AG10803 (cell line): Measurements from ENCODE around the gene AKR1C1.
"Not testable (repeated sequence)": the region's sequence is repeated elsewhere in the genome, so short reads cannot be mapped to it uniquely, and the experiment has no call there.

ENCODE experiments used
- DNase-seq: peaks from one replicate; pipeline ENCODE4 v3.0.0; 2010; ENCODE audit warnings: low read depth
- H3K4me3 ChIP-seq: 2 replicates; pipeline ENCODE4 v1.5.1; 2011; ENCODE audit warnings: mild to moderate bottlenecking, low read length, control low read depth
- TF ChIP-seq, protein P1 (sequence below): conservative IDR thresholded peaks from 2 replicates; pipeline ENCODE4 v1.5.1; 2011; ENCODE audit warnings: mild to moderate bottlenecking, low read length, control low read depth, inconsistent platforms

AKR1C1 gene

DNA sequence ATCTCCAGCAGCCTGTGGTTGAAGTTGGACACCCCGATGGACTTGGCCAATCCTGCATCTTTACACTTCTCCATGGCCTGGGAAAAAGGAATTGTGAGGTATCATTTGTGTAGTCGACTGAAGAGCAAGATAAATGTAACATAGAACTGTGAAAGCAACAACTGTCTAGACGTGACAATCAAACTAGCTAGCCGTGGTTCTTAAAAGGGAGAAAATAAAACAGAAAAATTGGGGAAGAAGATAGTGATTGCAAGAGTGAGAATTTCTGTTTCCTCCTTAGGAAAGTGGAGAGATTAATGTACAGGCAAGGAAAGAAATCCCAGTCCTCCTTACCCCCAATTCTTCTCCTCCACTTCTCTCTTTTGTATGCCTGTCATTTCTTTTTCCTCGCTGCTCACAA lies 35.5 kb downstream of the AKR1C1 start:
- H3K4me3 ChIP-seq = no peak overlapping the region
- TF ChIP-seq, protein P1, sequence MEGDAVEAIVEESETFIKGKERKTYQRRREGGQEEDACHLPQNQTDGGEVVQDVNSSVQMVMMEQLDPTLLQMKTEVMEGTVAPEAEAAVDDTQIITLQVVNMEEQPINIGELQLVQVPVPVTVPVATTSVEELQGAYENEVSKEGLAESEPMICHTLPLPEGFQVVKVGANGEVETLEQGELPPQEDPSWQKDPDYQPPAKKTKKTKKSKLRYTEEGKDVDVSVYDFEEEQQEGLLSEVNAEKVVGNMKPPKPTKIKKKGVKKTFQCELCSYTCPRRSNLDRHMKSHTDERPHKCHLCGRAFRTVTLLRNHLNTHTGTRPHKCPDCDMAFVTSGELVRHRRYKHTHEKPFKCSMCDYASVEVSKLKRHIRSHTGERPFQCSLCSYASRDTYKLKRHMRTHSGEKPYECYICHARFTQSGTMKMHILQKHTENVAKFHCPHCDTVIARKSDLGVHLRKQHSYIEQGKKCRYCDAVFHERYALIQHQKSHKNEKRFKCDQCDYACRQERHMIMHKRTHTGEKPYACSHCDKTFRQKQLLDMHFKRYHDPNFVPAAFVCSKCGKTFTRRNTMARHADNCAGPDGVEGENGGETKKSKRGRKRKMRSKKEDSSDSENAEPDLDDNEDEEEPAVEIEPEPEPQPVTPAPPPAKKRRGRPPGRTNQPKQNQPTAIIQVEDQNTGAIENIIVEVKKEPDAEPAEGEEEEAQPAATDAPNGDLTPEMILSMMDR = no peak
- no peak for DNase-seq

DNA sequence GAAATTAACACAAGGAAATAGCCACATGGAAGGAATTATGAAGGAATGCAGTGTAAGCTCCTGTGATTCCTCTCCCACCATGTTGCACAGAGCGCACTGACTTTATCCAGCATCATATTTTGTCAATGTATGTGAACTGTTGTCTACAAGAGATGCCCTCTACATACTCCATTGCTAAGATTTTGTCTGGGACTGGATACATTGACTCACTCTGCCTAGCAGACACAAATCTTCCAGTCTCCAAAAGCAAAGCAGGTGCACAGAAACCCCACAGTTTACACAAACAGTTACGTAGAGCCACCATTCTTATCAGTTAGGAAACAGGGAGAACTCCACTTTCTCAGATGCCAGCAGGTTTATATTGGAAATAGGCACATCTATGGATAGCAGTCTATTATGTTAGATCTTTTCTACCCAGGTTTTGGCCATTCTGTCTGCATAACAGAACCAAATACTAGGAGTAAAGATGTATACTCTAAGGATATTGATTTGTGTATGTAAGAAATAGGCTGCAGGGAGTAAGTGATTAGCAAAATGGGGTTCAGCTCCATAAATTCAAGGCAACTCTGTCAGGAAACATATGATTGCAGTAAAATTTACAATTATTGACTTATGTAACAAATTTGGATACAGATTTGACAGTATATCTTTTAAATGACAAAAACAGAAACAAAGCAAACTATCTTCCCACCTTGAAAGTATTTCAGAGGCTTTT lies 39.0 kb downstream of the AKR1C1 start:
- no peak overlapping the region for H3K4me3 ChIP-seq
- TF ChIP-seq, protein P1 = no peak
- DNase-seq = no peak

DNA sequence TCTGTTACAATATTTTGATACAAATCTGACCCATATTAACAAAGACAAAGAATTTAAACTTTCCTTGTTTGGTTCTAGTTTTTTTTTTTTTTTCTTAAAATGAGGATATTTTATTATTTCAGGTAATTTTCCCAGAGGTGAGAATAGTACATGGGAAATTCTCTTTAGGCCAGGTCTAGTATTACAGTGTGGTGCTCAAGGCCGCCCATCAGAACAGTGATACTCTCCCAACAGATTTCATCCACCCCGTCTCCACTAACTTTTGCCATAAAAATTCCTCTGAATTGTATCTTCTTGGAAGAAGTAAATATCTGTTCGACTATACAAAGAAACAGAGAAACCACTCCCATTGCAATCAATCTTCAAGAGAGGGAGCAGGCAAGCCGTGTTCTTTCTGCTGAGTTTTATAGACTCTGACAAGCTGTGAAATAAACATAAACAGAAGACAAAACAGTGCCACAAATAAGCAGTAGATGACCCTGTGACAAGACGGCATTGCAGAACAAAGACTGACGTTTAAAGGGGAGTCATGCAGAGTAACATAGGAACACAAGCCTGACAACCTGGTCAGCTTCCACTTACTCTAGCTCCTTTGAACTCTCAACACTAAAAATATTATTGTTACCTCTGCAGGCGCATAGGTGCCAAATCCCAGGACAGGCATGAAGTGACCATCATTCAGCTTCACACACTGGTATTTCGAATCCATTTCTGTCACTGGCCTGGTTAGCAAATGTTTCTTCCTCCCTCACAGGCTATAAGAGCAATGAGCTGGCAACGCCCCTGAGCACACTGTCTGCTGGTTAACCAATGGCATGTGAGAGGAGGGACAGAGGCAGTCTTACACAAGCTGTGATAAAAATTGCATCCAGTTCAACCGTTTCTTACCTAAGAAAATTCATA lies 40.2 kb downstream of the AKR1C1 start, which contains the start of gene AKR1C2:
Gene AKR1C2, minus strand, starts transcription at position 731 of the 903 bp plus-strand sequence. Its CDS starts 22 bp downstream, at position 709.
- H3K4me3 ChIP-seq = peak within 1 kb of the TSS; percentile 40
- DNase-seq = peak; percentile 23

DNA sequence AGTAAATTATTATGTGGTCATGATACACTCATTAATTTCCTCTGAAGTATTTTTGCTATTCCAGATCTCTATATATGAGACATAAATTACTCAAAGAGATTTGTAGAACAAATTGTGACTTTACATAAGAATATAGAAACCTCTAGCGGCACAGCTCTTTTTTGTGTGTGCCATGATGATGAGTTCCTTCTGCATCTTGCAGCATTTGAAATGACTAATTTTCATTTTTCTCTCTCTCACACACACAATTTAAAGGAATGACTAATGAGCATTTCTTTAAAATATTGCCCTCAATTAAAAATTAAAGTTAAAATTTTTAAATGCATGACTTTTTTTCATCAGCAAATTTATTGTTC lies 40.8 kb downstream of the AKR1C1 start:
- not testable (repeated sequence) for H3K4me3 ChIP-seq, DNase-seq

DNA sequence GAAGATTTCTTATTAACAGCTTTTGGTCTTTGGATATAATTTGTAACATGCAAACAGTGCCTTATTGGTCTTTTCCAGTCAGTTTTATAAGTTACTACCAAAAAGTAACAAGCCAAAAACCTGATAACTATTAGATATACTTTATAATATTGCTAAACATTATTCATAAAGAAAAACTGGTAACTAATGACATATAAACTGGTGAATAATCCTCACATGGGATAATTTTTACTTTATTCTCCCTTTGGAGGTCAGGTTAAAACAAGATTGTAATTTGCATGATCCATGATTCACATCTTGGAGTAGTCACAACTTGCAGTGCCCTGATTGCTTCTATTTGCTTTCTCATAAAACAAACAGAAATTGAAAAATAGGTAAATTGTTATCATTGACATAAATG lies 41.3 kb downstream of the AKR1C1 start:
- not testable (repeated sequence) for H3K4me3 ChIP-seq, DNase-seq

DNA sequence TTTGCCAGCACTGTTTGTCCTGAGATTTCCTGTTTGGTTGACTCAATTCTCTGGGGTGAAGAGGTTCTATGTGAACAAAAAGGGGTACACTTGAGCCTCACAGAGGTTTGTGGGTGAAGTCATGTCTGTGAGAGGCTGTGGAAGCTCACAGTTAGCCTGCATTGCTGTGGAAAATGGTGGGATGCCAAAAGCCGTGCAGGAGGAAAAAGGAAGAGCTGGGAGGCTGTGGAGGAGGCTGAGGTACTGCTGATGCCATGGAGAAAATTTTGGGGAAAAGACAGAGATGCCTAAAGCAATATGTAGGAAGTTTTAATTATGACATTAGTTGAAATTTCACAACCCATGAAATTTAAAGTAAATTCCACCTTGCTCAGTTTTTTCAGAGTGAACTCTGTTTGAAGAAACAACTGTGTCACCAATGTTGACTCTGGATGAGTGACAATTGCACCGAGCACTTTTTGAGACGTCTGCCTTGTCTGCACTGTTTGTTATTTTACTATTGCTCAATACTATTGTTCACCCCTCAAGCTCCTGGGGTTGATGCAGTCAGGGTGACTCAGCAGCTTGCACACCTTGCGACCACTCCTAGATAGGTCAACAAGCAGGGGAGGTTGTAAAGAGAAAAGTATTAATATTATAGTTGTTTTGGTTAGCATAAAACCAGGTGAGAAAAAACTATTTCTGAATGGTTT lies 45.8 kb downstream of the AKR1C1 start:
- DNase-seq, H3K4me3 ChIP-seq: not testable (repeated sequence)

DNA sequence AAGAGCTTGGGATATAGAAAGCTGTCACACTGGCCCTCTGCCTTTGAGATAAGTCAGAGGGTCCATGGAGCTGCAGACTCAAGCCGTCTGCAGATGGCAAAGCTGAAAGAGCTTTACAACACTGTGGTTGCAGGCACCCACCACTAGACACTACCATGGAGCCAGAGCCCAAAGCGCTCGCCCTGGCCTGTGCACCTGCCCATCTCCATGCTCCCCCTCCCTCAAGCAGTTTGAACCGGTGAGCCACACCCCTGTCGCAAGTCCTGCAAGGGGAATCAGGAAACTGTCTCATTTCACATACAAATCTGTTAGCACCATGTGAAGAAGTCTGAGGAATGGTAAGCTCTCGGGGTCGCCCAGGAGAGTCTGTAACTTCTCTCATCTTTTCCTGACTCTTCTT lies 46.8 kb downstream of the AKR1C1 start:
- not testable (repeated sequence) for H3K4me3 ChIP-seq, DNase-seq

DNA sequence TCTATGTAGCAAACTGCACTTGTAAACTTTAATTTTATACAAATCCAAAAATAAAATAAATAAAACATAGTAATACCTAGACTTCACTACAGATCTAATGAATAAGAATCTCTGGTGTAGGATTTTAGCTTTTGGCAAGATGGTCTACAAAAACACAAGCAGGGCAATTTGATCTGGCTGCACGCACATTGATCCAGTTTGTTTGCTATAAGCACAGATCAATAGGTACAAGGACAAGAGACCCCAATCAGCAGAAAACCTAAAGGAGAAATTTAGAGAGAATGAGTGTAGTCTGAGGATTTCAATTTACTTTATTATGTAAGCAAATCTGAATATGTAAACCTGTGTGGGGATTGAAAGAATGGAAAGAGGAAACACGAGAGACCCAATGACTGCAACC lies 48.2 kb downstream of the AKR1C1 start:
- not testable (repeated sequence) for DNase-seq, H3K4me3 ChIP-seq

DNA sequence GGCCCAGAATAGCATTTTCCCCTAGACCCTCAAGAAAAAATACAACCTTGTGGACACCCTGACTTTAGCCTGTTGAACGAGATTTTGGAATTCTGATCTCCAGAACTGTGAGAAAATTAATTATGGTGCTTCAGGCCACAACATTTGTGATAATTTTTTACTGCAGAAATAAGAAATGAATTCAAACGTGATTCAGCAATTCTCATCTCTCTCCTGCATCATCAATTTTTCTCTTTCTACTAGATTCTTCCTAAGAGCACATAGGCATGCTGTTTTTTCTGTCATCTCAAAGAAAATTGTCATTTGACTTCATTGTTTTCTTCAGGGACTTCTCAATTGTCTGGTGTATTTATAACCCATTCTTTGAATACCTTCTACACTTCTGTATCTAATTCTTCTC lies 49.4 kb downstream of the AKR1C1 start:
- TF ChIP-seq, protein P1 = no peak
- H3K4me3 ChIP-seq = no peak overlapping the region
- no peak for DNase-seq

DNA sequence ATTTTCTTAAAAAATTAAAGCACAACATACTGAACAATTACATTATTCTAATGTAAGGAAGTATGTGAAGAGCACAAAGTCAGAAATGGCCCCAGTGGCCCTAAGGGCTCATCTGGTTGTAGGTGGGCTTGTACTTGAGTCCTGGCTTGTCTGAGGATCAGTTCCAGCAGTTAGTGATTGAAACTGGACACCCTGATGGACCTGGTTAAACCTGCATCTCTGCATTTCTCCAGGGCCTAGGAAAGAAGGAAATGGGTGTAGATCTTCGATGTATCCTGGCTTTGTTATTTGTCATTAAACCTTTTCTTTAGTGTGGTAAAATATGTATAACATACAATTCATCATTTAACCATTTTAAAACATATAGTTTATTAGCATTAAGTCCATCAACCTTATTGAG lies 50.2 kb downstream of the AKR1C1 start:
- no peak for DNase-seq
- TF ChIP-seq, protein P1 = no peak
- no peak overlapping the region for H3K4me3 ChIP-seq

DNA sequence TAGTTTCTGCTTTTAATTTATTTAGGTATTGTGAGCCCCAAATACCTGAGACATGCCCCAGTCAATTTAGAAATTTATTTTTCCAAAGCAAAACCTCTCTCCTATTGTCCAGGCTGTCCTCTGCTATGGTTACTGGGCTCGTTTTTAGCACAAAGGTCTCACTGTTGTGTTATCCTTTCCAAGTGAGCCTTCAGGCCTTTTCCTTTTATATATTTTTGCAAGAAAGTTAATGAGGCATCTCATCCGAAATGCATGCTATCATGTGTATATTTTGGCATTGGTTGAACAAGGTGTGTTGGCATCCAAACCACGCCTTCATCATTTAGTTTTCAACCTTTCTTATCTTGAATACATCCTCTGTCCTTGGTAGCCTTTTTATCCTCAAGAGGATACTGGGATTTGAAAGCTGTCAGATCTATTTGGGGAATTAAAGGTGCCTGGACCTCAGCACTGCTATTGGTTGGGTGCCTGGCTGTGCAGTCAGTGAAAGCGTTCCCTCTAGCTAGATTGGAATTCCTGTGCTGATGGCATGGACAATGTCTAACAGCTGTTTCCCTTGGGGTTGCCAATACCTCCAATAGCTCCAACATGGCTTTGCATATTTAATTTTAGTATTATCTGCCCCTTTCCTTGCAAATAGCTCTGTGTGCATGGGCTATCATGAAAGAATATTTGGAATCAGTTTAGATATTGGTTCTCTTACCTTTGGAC lies 51.1 kb downstream of the AKR1C1 start:
- not testable (repeated sequence) for DNase-seq

More for the DNA sequence above, 51.1 kb downstream of the AKR1C1 start:
- not testable (repeated sequence) for H3K4me3 ChIP-seq
